RWPE1 (cell line): ENCODE data around the gene RPP14.

Experiments
- CTCF ChIA-PET: fragments of 350-600 bp; sonication (Branson Sonifier 250); formaldehyde crosslinking; extraction: SDS; loops from one replicate; lab custom pipeline; 2021; lab: Yijun Ruan, JAX
- POLR2A ChIA-PET: fragments of 400-600 bp; formaldehyde crosslinking; extraction: SDS; loops from one replicate; lab custom pipeline; 2020; ENCODE audit warnings: antibody characterized with exemption; ENCODE audit not compliant: low non-redundant PET; lab: Yijun Ruan, JAX
- DNase-seq: peaks from one replicate; pipeline ENCODE4 v3.0.0; 2012; ENCODE audit warnings: low spot score
- H3K27ac ChIP-seq: fragments of 450-650 bp; 2 replicates; pipeline ENCODE4 v1.5.1; 2017
- TF ChIP-seq, protein P1 (sequence below): fragments of 450-650 bp; conservative IDR thresholded peaks from 2 replicates; pipeline ENCODE4 v1.5.1; 2017; ENCODE audit warnings: low read depth, mild to moderate bottlenecking

Gene RPP14

DNA sequence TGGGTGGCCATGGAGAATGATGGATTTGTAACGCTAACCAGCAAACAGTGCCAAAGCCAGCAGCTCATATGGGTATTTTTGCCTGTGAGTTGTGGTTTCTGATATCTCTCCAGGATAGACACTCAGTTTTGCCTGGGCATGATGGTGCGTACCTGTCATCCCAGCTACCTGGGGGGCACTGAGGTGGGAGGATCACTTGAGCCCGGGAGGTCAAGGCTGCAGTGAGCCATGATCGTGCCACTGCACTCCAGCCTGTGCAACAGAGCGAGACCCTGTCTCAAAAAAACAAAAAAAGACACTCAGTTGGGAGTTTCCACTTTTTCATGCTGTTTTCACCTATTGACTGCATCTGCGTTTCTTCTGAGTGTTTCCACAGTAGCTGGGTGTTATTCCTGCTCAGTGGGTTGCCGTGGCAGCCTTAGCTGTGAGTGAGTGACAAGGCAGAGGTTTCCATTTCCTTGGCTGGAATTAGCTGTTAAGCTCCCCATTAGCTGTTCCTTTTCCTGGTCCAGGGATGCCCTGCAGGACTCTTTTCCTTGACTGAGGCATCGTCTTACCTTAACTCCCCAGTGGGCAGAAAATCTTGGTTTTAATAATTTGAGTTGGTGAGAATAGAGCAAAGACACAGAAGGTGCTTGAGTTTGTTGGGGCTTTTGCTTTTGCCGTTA lies 14.2 kb upstream of the RPP14 start:
- ChIA-PET POLR2A (no interaction called here), CTCF (interaction anchor here (0.6 kb wide), 1 partner anchor 74 kb away, joined by 3 read pairs; no protein-coding TSS in a partner anchor)
- no peak for DNase-seq
- TF ChIP-seq, protein P1, sequence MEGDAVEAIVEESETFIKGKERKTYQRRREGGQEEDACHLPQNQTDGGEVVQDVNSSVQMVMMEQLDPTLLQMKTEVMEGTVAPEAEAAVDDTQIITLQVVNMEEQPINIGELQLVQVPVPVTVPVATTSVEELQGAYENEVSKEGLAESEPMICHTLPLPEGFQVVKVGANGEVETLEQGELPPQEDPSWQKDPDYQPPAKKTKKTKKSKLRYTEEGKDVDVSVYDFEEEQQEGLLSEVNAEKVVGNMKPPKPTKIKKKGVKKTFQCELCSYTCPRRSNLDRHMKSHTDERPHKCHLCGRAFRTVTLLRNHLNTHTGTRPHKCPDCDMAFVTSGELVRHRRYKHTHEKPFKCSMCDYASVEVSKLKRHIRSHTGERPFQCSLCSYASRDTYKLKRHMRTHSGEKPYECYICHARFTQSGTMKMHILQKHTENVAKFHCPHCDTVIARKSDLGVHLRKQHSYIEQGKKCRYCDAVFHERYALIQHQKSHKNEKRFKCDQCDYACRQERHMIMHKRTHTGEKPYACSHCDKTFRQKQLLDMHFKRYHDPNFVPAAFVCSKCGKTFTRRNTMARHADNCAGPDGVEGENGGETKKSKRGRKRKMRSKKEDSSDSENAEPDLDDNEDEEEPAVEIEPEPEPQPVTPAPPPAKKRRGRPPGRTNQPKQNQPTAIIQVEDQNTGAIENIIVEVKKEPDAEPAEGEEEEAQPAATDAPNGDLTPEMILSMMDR: no peak
- no peak overlapping the region for H3K27ac ChIP-seq

DNA sequence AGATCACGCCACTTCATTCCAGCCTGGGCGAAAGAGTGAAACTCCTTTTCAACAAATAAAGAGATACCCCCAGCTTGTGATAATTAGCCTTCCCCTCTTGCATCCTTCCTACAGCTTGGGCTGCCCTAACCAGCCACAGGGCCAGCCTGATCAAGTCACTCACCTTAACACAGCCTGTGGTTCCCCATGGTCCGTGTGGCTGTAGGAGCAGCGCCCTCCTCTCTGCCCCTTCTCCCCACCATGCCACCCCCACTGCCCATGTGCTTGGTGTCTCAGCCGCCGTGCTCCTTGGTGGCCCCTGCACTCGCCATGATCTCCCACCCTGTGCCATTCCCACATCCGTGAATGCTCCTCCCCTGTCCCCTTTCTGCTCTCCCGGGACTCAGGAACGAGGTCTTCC lies 13.2 kb upstream of the RPP14 start:
- no peak overlapping the region for H3K27ac ChIP-seq
- ChIA-PET POLR2A (no interaction called here), CTCF (interaction anchor here (0.6 kb wide), 1 partner anchor 60 kb away, joined by 3 read pairs; no protein-coding TSS in a partner anchor)
- TF ChIP-seq, protein P1: no peak
- no peak for DNase-seq

DNA sequence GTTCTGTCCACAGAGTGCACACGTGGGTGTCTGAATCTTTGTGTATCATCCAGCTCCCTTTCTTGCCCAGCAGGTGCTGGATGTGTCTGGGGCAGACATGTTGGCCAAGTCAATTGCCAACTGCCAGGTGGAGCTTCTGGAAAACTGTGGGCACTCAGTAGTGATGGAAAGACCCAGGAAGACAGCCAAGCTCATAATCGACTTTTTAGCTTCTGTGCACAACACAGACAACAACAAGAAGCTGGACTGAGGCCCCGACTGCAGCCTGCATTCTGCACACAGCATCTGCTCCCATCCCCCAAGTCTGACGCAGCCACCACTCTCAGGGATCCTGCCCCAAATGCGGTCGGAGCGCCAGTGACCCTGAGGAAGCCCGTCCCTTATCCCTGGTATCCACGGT lies 12.5 kb upstream of the RPP14 start:
- H3K27ac ChIP-seq: no peak overlapping the region
- DNase-seq: no peak
- TF ChIP-seq, protein P1: no peak
- ChIA-PET CTCF (no interaction called here), POLR2A (no interaction called here)

DNA sequence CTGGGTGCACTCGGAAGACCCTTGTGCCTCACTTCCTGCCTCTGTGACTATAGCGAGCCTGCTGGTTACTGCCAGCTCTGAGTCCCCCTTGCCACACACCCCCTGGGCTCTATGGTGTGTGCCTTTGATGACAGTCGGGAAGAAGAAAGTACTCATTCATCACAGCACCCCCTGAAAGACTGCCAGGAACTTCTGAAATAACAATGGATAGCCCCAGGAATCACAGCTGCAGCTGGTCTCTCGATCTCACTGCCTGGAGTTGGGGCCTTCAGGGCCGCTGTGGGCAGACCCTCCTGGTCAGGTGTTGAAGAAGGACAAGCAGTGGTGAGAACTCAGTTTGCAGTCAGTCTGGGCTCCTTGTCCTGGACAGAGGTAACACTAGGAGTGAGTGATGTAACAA lies 9.8 kb upstream of the RPP14 start:
- TF ChIP-seq, protein P1: no peak
- POLR2A ChIA-PET: no interaction called here
- CTCF ChIA-PET: interaction anchor here (0.6 kb wide), 1 partner anchor 9 kb away, joined by 5 read pairs; no protein-coding TSS in a partner anchor
- H3K27ac ChIP-seq: no peak overlapping the region
- DNase-seq: no peak

DNA sequence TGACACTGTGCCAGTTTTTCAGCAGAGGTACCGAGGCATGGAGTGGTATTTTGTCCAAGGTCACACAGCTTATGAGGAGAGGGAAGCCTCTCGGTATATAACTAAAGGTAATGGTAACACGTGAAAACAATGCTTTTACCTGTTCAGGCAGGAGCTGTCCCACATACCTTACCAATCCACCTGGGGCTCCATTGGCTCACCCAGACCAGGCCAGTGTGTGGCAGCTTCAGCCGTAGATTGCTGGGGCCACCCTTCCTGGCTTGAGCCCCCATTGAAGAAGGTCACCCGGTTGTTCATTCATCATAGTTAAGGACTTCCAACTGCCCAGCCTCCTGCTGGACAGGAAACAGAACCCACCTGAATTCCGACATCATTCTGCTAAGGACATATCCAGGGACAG lies 9.2 kb upstream of the RPP14 start:
- POLR2A ChIA-PET: no interaction called here
- CTCF ChIA-PET: no interaction called here

GRCh38 chr3:58298190-58298589 lies 7.9 kb upstream of the RPP14 start:
- ChIA-PET CTCF (interaction anchor here (1.0 kb wide), 1 partner anchor 80 kb away, joined by 3 read pairs; no protein-coding TSS in a partner anchor), POLR2A (no interaction called here)
- no peak overlapping the region for H3K27ac ChIP-seq
- no peak for DNase-seq
- TF ChIP-seq, protein P1: no peak

More for the DNA sequence above, 9.2 kb upstream of the RPP14 start:
- H3K27ac ChIP-seq: no peak overlapping the region
- DNase-seq: no peak
- TF ChIP-seq, protein P1: no peak
